ENCODE measurements around the gene ZNF709.
"Not testable (repeated sequence)": the region's sequence is repeated elsewhere in the genome, so short reads cannot be mapped to it uniquely, and the experiment has no call there.

The ZNF709 gene

GRCh38 chr19:12485571-12485970 lies 955 bp upstream of the ZNF709 start:
- Histone ChIP-seq H3K27me3 (ENCODE audit: insufficient read depth, low read length) (peaks cover 14% of the 10 kb centered on the region; the same call in 1 of the 2 replicates), H3K4me3 (ENCODE audit: low read length) (peak overlapping the region; percentile 81; the same call in 1 of the 2 replicates), H3K36me3 (ENCODE audit: insufficient read depth, low read depth, low read length) (no peaks in the 10 kb centered on the region), H3K27ac (ENCODE audit: low read length) (no peak overlapping the region), H3K9ac (ENCODE audit: low read depth, low read length) (peak overlapping the region; percentile 49; the same call in 1 of the 2 replicates), H3K4me1 (ENCODE audit: insufficient read depth, low read length) (peaks cover 7% of the 10 kb centered on the region; the same call in 1 of the 2 replicates), H3K9me3 (ENCODE audit: insufficient read depth, low read depth, low read length) (no peaks in the 10 kb centered on the region)

DNA sequence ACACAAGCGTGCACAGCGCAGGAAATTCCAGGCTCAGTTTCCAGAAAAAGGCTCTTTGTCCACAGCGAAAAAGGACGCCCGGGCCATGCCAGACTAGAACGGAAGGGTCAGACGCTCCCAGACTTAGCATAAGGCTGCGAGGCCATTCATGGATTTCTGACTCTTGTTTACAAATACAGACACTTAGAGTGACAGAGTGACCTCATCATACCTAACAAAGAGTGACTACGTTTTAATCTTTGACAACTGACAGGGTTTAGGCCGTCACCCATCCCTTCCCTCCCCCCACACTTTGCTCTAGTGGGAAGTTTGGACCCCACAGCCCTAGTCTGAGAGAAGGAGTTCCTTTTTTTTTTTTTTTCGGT lies 418 bp upstream of the ZNF709 start:
- Histone ChIP-seq H3K4me3 (ENCODE audit: low read length) (peak overlapping the region; percentile 81), H3K36me3 (ENCODE audit: insufficient read depth, low read depth, low read length) (no peaks in the 10 kb centered on the region), H3K4me1 (ENCODE audit: insufficient read depth, low read length) (peaks cover 7% of the 10 kb centered on the region; the same call in 1 of the 2 replicates), H3K9ac (ENCODE audit: low read depth, low read length) (peak overlapping the region; percentile 49; the same call in 1 of the 2 replicates), H3K9me3 (ENCODE audit: insufficient read depth, low read depth, low read length) (no peaks in the 10 kb centered on the region), H3K27me3 (ENCODE audit: insufficient read depth, low read length) (peaks cover 14% of the 10 kb centered on the region; the same call in 1 of the 2 replicates), H3K27ac (ENCODE audit: low read length) (no peak overlapping the region)

DNA sequence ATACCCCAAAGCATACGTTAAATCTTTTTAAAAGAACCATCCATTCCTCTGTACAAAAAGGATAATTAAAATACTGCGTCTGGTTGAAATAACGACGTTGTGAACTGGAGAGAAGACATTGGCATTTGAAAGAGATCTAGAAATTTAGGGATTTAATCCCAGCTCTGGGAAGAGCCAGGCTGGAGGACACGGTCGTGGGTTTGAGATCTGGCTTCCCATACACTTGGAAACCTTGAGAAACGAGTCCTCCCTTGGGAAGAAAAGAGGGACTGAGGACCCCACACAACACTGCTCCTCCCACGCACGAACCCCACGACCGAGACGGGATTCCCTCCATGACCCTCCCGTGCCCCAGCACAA lies 625 bp downstream of the ZNF709 start:
- H3K4me3 ChIP-seq (ENCODE audit: low read length), result peak overlapping the region; percentile 81
- peaks cover 7% of the 10 kb centered on the region; the same call in 1 of the 2 replicates for H3K4me1 ChIP-seq (ENCODE audit: insufficient read depth, low read length)
- H3K9me3 ChIP-seq (ENCODE audit: insufficient read depth, low read depth, low read length), result no peaks in the 10 kb centered on the region
- H3K27me3 ChIP-seq (ENCODE audit: insufficient read depth, low read length), result peaks cover 14% of the 10 kb centered on the region; the same call in 1 of the 2 replicates
- H3K27ac ChIP-seq (ENCODE audit: low read length), result no peak overlapping the region
- no peaks in the 10 kb centered on the region for H3K36me3 ChIP-seq (ENCODE audit: insufficient read depth, low read depth, low read length)
- peak overlapping the region; percentile 70; the same call in 1 of the 2 replicates for H3K9ac ChIP-seq (ENCODE audit: low read depth, low read length)

DNA sequence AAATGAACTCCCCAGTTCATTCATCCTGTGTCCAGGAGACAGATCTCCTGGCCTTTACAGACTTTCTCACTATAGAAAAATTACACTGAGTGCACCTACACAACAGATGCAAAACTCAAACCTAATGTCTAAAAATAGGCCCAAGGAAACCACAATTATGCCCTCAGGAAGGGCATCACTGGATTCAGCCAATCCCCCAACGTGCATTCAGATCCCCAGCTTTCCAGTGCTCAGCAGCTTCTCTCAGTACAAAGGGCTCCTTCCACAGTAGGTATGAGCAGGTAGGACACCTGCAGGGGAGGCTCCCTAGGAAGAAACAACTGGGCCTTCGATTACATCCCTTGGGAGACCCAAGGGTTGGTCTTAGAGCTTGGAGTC lies 2.1 kb downstream of the ZNF709 start:
- Histone ChIP-seq H3K27ac (ENCODE audit: low read length) (no peak overlapping the region), H3K4me3 (ENCODE audit: low read length) (no peak overlapping the region), H3K9me3 (ENCODE audit: insufficient read depth, low read depth, low read length) (no peaks in the 10 kb centered on the region), H3K36me3 (ENCODE audit: insufficient read depth, low read depth, low read length) (no peaks in the 10 kb centered on the region), H3K9ac (ENCODE audit: low read depth, low read length) (no peak overlapping the region), H3K4me1 (ENCODE audit: insufficient read depth, low read length) (peaks cover 7% of the 10 kb centered on the region; the same call in 1 of the 2 replicates), H3K27me3 (ENCODE audit: insufficient read depth, low read length) (peaks cover 14% of the 10 kb centered on the region; the same call in 1 of the 2 replicates)

GRCh38 chr19:12481781-12482508 lies 2.7 kb downstream of the ZNF709 start:
- no peak overlapping the region for H3K27ac ChIP-seq (ENCODE audit: low read length)
- no peak overlapping the region for H3K4me3 ChIP-seq (ENCODE audit: low read length)
- H3K27me3 ChIP-seq (ENCODE audit: insufficient read depth, low read length), result peaks cover 14% of the 10 kb centered on the region; the same call in 1 of the 2 replicates
- H3K9ac ChIP-seq (ENCODE audit: low read depth, low read length), result no peak overlapping the region
- H3K36me3 ChIP-seq (ENCODE audit: insufficient read depth, low read depth, low read length), result no peaks in the 10 kb centered on the region
- H3K4me1 ChIP-seq (ENCODE audit: insufficient read depth, low read length), result peaks cover 7% of the 10 kb centered on the region; the same call in 1 of the 2 replicates
- H3K9me3 ChIP-seq (ENCODE audit: insufficient read depth, low read depth, low read length), result no peaks in the 10 kb centered on the region

- H3K27ac ChIP-seq (ENCODE audit: low read length), result no peak overlapping the region
- no peaks in the 10 kb centered on the region for H3K36me3 ChIP-seq (ENCODE audit: insufficient read depth, low read depth, low read length)
- H3K4me3 ChIP-seq (ENCODE audit: low read length), result no peak overlapping the region
- peaks cover under 1% of the 10 kb centered on the region; the same call in 1 of the 2 replicates for H3K27me3 ChIP-seq (ENCODE audit: insufficient read depth, low read length)
- H3K4me1 ChIP-seq (ENCODE audit: insufficient read depth, low read length), result no peaks in the 10 kb centered on the region
- peaks cover 14% of the 10 kb centered on the region for H3K9me3 ChIP-seq (ENCODE audit: insufficient read depth, low read depth, low read length)
- H3K9ac ChIP-seq (ENCODE audit: low read depth, low read length), result no peak overlapping the region
Measured at GRCh38 chr19:12478234-12478941, 6.2 kb downstream of the ZNF709 start.

DNA sequence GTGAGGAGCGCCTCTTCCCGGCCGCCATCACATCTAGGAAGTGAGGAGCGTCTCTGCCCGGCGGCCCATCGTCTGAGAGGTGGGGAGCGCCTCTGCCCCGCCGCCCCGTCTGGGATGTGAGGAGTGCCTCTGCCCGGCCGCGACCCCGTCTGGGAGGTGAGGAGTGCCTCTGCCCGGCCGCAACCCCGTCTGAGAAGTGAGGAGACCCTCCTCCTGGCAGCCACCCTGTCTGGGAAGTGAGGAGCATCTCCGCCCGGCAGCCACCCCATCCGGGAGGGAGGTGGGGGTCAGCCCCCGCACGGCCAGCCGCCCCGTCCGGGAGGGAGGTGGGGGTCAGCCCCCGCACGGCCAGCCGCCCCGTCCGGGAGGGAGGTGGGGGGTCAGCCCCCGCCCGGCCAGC lies 17.0 kb downstream of the ZNF709 start:
- H3K27me3 ChIP-seq (ENCODE audit: insufficient read depth, low read length); H3K27ac ChIP-seq (ENCODE audit: low read length); H3K9ac ChIP-seq (ENCODE audit: low read depth, low read length); H3K4me3 ChIP-seq (ENCODE audit: low read length); H3K4me1 ChIP-seq (ENCODE audit: insufficient read depth, low read length): not testable (repeated sequence)
- Histone ChIP-seq H3K9me3 (ENCODE audit: insufficient read depth, low read depth, low read length) (peaks cover 65% of the 10 kb centered on the region), H3K36me3 (ENCODE audit: insufficient read depth, low read depth, low read length) (peaks cover 25% of the 10 kb centered on the region)

DNA sequence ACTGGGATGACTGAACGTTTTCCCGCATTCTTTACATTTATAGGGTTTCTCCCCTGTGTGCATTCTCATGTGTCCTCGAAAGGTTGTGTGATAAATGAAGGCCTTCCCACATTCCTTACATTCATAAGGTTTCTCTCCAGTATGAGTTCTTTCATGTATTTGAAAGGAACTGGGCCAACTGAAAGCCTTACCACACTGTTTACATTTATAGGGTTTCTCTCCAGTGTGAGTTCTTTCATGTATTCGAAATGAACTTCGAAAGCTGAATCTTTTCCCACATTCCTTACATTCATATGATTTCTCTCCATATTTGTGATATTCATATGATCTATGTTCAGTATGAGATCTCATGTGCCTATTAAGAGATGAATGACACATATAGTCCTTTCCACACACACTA lies 19.4 kb downstream of the ZNF709 start:
- H3K27ac ChIP-seq (ENCODE audit: low read length), result no peak overlapping the region
- H3K4me3 ChIP-seq (ENCODE audit: low read length), result no peak overlapping the region
- no peaks in the 10 kb centered on the region for H3K4me1 ChIP-seq (ENCODE audit: insufficient read depth, low read length)
- peaks cover 75% of the 10 kb centered on the region for H3K9me3 ChIP-seq (ENCODE audit: insufficient read depth, low read depth, low read length)
- peaks cover 25% of the 10 kb centered on the region for H3K36me3 ChIP-seq (ENCODE audit: insufficient read depth, low read depth, low read length)
- H3K9ac ChIP-seq (ENCODE audit: low read depth, low read length), result no peak overlapping the region
- H3K27me3 ChIP-seq (ENCODE audit: insufficient read depth, low read length), result no peaks in the 10 kb centered on the region

GRCh38 chr19:12464769-12465168 lies 19.8 kb downstream of the ZNF709 start:
- Histone ChIP-seq H3K27ac (ENCODE audit: low read length) (no peak overlapping the region), H3K36me3 (ENCODE audit: insufficient read depth, low read depth, low read length) (peaks cover 25% of the 10 kb centered on the region), H3K4me1 (ENCODE audit: insufficient read depth, low read length) (no peaks in the 10 kb centered on the region), H3K4me3 (ENCODE audit: low read length) (no peak overlapping the region), H3K27me3 (ENCODE audit: insufficient read depth, low read length) (no peaks in the 10 kb centered on the region), H3K9ac (ENCODE audit: low read depth, low read length) (no peak overlapping the region), H3K9me3 (ENCODE audit: insufficient read depth, low read depth, low read length) (peaks cover 73% of the 10 kb centered on the region)

GRCh38 chr19:12464139-12464538 lies 20.5 kb downstream of the ZNF709 start:
- Histone ChIP-seq H3K9me3 (ENCODE audit: insufficient read depth, low read depth, low read length) (peaks cover 74% of the 10 kb centered on the region), H3K36me3 (ENCODE audit: insufficient read depth, low read depth, low read length) (peaks cover 25% of the 10 kb centered on the region)
- H3K9ac ChIP-seq (ENCODE audit: low read depth, low read length), result not testable (repeated sequence)

GRCh38 chr19:12453495-12453894 lies 31.1 kb downstream of the ZNF709 start:
- Histone ChIP-seq H3K9me3 (ENCODE audit: insufficient read depth, low read depth, low read length) (peaks cover 58% of the 10 kb centered on the region), H3K27me3 (ENCODE audit: insufficient read depth, low read length) (no peaks in the 10 kb centered on the region), H3K4me1 (ENCODE audit: insufficient read depth, low read length) (no peaks in the 10 kb centered on the region), H3K36me3 (ENCODE audit: insufficient read depth, low read depth, low read length) (no peaks in the 10 kb centered on the region), H3K9ac (ENCODE audit: low read depth, low read length) (no peak overlapping the region), H3K27ac (ENCODE audit: low read length) (no peak overlapping the region), H3K4me3 (ENCODE audit: low read length) (no peak overlapping the region)

More at GRCh38 chr19:12464139-12464538, 20.5 kb downstream of the ZNF709 start:
- H3K4me1 ChIP-seq (ENCODE audit: insufficient read depth, low read length); H3K4me3 ChIP-seq (ENCODE audit: low read length); H3K27ac ChIP-seq (ENCODE audit: low read length); H3K27me3 ChIP-seq (ENCODE audit: insufficient read depth, low read length): not testable (repeated sequence)

DNA sequence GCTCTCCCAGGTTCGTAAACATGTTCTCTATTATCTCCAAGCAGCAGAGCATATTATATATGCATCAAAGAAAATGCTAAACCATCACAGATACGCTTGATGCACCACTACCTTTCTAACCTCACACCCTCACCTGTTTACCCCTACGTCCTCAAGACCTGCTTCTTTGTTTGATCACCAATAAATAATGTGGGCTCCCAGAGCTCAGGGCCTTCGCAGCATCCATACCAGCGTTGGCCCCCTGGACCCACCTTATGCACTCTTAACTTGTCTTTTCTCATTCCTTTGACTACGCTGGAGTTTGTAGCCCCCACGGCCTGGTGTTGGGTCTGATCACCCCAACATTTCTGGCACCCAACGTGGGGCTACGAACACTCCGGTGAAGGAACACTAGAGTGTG lies 33.8 kb downstream of the ZNF709 start:
- Histone ChIP-seq H3K4me1 (ENCODE audit: insufficient read depth, low read length) (no peaks in the 10 kb centered on the region), H3K9me3 (ENCODE audit: insufficient read depth, low read depth, low read length) (peaks cover 40% of the 10 kb centered on the region), H3K9ac (ENCODE audit: low read depth, low read length) (no peak overlapping the region), H3K4me3 (ENCODE audit: low read length) (no peak overlapping the region), H3K27ac (ENCODE audit: low read length) (no peak overlapping the region), H3K27me3 (ENCODE audit: insufficient read depth, low read length) (no peaks in the 10 kb centered on the region), H3K36me3 (ENCODE audit: insufficient read depth, low read depth, low read length) (no peaks in the 10 kb centered on the region)

Data from iPS-20b (cell line).